T47D (cell line): ENCODE results near the gene CCNE1.

Experiments
- DNase-seq, 2 experiments: peaks; one replicate each; pipeline versions ENCODE4 v3.0.0 to v3.0.0-alpha.2; 2011 to 2012; ENCODE audit warnings: low read depth in 1 of 2, low spot score in 1 of 2
- JUND ChIP-seq: IDR thresholded peaks from 2 replicates; pipeline ENCODE4 v1.6.1; 2012; ENCODE audit warnings: low read depth
- in situ Hi-C: cut with HindIII; loops from 2 replicates; pipeline ENCODE4 v1.10.0; 2016; ENCODE audit warnings: low sequenced_read_pairs, low pct_unique_long_range_greater_than_20kb

CCNE1 gene

GRCh38 chr19:29844891-29845573, 33.2 kb downstream of the CCNE1 start:
- in situ Hi-C loops = no loop called here
- DNase-seq = peak; percentile 75 to 95
- no peak for TF ChIP-seq JUND

- peak in 1 of 2 experiments; percentile 28 for DNase-seq
- TF ChIP-seq JUND = no peak
These were observed 33.9 kb downstream of the CCNE1 start for GRCh38 chr19:29845574-29846176.

GRCh38 chr19:29849208-29849607, 37.4 kb downstream of the CCNE1 start:
- DNase-seq = no peak
- in situ Hi-C loops = no loop called here
- TF ChIP-seq JUND = no peak

More at GRCh38 chr19:29845574-29846176, 33.9 kb downstream of the CCNE1 start:
- in situ Hi-C loops = no loop called here

- no peak for TF ChIP-seq JUND
- in situ Hi-C loops = no loop called here
- DNase-seq = no peak
These were observed 38.7 kb downstream of the CCNE1 start for GRCh38 chr19:29850482-29850881.

- TF ChIP-seq JUND = no peak
- in situ Hi-C loops = no loop called here
These were observed 40.2 kb downstream of the CCNE1 start for GRCh38 chr19:29851769-29852521.

GRCh38 chr19:29854033-29854432, 42.2 kb downstream of the CCNE1 start:
- DNase-seq = no peak
- in situ Hi-C loops = no loop called here

More at GRCh38 chr19:29851769-29852521, 40.2 kb downstream of the CCNE1 start:
- no peak for DNase-seq

GRCh38 chr19:29855087-29855486, 43.3 kb downstream of the CCNE1 start:
- DNase-seq = no peak
- TF ChIP-seq JUND = no peak
- in situ Hi-C loops = no loop called here

More at GRCh38 chr19:29854033-29854432, 42.2 kb downstream of the CCNE1 start:
- TF ChIP-seq JUND = no peak

GRCh38 chr19:29855741-29856500, 44.1 kb downstream of the CCNE1 start:
- in situ Hi-C loops = no loop called here
- no peak for DNase-seq
- no peak for TF ChIP-seq JUND

GRCh38 chr19:29858000-29858596, 46.3 kb downstream of the CCNE1 start:
- in situ Hi-C loops = no loop called here
- no peak for TF ChIP-seq JUND
- DNase-seq = peak in 1 of 2 experiments; percentile 66

GRCh38 chr19:29858621-29859020, 46.8 kb downstream of the CCNE1 start:
- in situ Hi-C loops = no loop called here
- no peak for DNase-seq
- TF ChIP-seq JUND = no peak

GRCh38 chr19:29860492-29860891, 48.7 kb downstream of the CCNE1 start:
- DNase-seq = peak in 1 of 2 experiments; percentile 66
- TF ChIP-seq JUND = no peak
- in situ Hi-C loops = no loop called here

GRCh38 chr19:29861574-29861973, 49.8 kb downstream of the CCNE1 start:
- TF ChIP-seq JUND = no peak
- DNase-seq = no peak
- in situ Hi-C loops = no loop called here
